SK-N-MC (cell line): ENCODE measurements around the gene PEX14.
"Not testable (repeated sequence)": the region's sequence is repeated elsewhere in the genome, so short reads cannot be mapped to it uniquely, and the experiment has no call there.

Source experiments
- DNase-seq: peaks from one replicate; pipeline ENCODE4 v3.0.0-alpha.2; 2011; ENCODE audit warnings: low read depth, low spot score
- H3K27ac ChIP-seq: fragments of 200-600 bp; sonication (generic); 2 replicates; pipeline ENCODE4 v1.5.1; 2016; ENCODE audit warnings: mixed run types
- H3K36me3 ChIP-seq: fragments of 200-600 bp; sonication (generic); 2 replicates; pipeline ENCODE4 v1.6.1; 2017; ENCODE audit warnings: antibody characterized with exemption, low read length, mixed read lengths; ENCODE audit not compliant: insufficient read depth
- H3K4me3 ChIP-seq: fragments of 200-600 bp; sonication (generic); 2 replicates; pipeline ENCODE4 v1.5.1; 2016
- H3K9ac ChIP-seq: fragments of 200-600 bp; sonication (generic); 2 replicates; pipeline ENCODE4 v1.8.0; 2017; ENCODE audit warnings: mixed run types, mixed read lengths; ENCODE audit not compliant: insufficient read length
- H3K9me3 ChIP-seq: fragments of 200-600 bp; sonication (generic); 2 replicates; pipeline ENCODE4 v1.6.1; 2017; ENCODE audit warnings: low read depth, mild to moderate bottlenecking, antibody characterized with exemption, low read length, moderate library complexity, mixed read lengths
- EZH2 ChIP-seq: fragments of 200-600 bp; sonication (generic); IDR thresholded peaks from one replicate; pipeline ENCODE4 v1.6.1; 2017; ENCODE audit warnings: antibody characterized with exemption
- FOXP2 ChIP-seq: optimal IDR thresholded peaks from 2 replicates; pipeline ENCODE3; 2011; ENCODE audit warnings: mild to moderate bottlenecking, moderate library complexity; ENCODE audit not compliant: insufficient read depth; ENCODE audit errors: extremely low read length, control extremely low read depth
- POLR2AphosphoS5 ChIP-seq: IDR thresholded peaks from 2 replicates; pipeline ENCODE4 v1.6.1; 2012; ENCODE audit warnings: mild to moderate bottlenecking, low read depth, low read length, borderline replicate concordance

PEX14 gene

GRCh38 chr1:10495952-10496351 lies 21.2 kb downstream of the PEX14 start:
- H3K4me3 ChIP-seq = no peak overlapping the region
- H3K27ac ChIP-seq = no peak overlapping the region
- no peak overlapping the region for H3K9ac ChIP-seq
- H3K9me3 ChIP-seq = no peaks in the 10 kb centered on the region
- TF ChIP-seq EZH2 (no peak), POLR2AphosphoS5 (no peak), FOXP2 (no peak)
- no peaks in the 10 kb centered on the region for H3K36me3 ChIP-seq
- DNase-seq = no peak

- Histone ChIP-seq H3K9ac (no peak overlapping the region), H3K27ac (no peak overlapping the region), H3K4me3 (no peak overlapping the region), H3K9me3 (no peaks in the 10 kb centered on the region), H3K36me3 (no peaks in the 10 kb centered on the region)
- TF ChIP-seq EZH2 (no peak), FOXP2 (no peak), POLR2AphosphoS5 (no peak)
- DNase-seq = no peak
These were observed 22.4 kb downstream of the PEX14 start for GRCh38 chr1:10497109-10497508.

- H3K27ac ChIP-seq = no peak overlapping the region
- no peak overlapping the region for H3K4me3 ChIP-seq
- no peaks in the 10 kb centered on the region for H3K36me3 ChIP-seq
- no peaks in the 10 kb centered on the region for H3K9me3 ChIP-seq
- TF ChIP-seq EZH2 (no peak), POLR2AphosphoS5 (no peak), FOXP2 (no peak)
- peak overlapping the region; percentile 17 for H3K9ac ChIP-seq
- no peak for DNase-seq
These were observed 23.5 kb downstream of the PEX14 start for GRCh38 chr1:10498231-10498630.

GRCh38 chr1:10502206-10502605 lies 27.5 kb downstream of the PEX14 start:
- no peak for TF ChIP-seq EZH2
- no peak for TF ChIP-seq FOXP2
- TF ChIP-seq POLR2AphosphoS5 = no peak
- Histone ChIP-seq H3K27ac (no peak overlapping the region), H3K4me3 (no peak overlapping the region), H3K36me3 (no peaks in the 10 kb centered on the region), H3K9me3 (no peaks in the 10 kb centered on the region), H3K9ac (no peak overlapping the region)
- no peak for DNase-seq

GRCh38 chr1:10504249-10504648 lies 29.5 kb downstream of the PEX14 start:
- DNase-seq = no peak
- H3K36me3 ChIP-seq = no peaks in the 10 kb centered on the region
- TF ChIP-seq FOXP2 (no peak), POLR2AphosphoS5 (no peak), EZH2 (no peak)
- H3K4me3 ChIP-seq = no peak overlapping the region
- no peak overlapping the region for H3K27ac ChIP-seq
- no peak overlapping the region for H3K9ac ChIP-seq
- H3K9me3 ChIP-seq = no peaks in the 10 kb centered on the region

- H3K9me3 ChIP-seq, H3K9ac ChIP-seq, H3K36me3 ChIP-seq, DNase-seq, H3K4me3 ChIP-seq: not testable (repeated sequence)
- H3K27ac ChIP-seq = peak overlapping the region; percentile 69
These were observed 31.4 kb downstream of the PEX14 start for GRCh38 chr1:10506046-10506676.

GRCh38 chr1:10506677-10507047 lies 31.9 kb downstream of the PEX14 start:
- Histone ChIP-seq H3K4me3 (no peak overlapping the region), H3K9me3 (no peaks in the 10 kb centered on the region), H3K27ac (peak overlapping the region; percentile 69), H3K36me3 (no peaks in the 10 kb centered on the region), H3K9ac (no peak overlapping the region)
- DNase-seq = no peak
- no peak for TF ChIP-seq EZH2
- TF ChIP-seq FOXP2 = no peak
- TF ChIP-seq POLR2AphosphoS5 = no peak

GRCh38 chr1:10507111-10507879 lies 32.5 kb downstream of the PEX14 start:
- Histone ChIP-seq H3K4me3 (no peak overlapping the region), H3K9me3 (no peaks in the 10 kb centered on the region), H3K27ac (peak overlapping the region; percentile 69), H3K36me3 (no peaks in the 10 kb centered on the region), H3K9ac (no peak overlapping the region)
- TF ChIP-seq FOXP2 (no peak), POLR2AphosphoS5 (no peak), EZH2 (no peak)
- DNase-seq = no peak
